H1 (cell line): ENCODE measurements around the gene TSPAN15. TPM values are rescaled to one million over a fixed set of nuclear protein-coding genes. Genes with fewer than 3 reads are reported as not detected.

Experiments used
- CBX5 ChIP-seq: fragments of 300-800, 300-1000 bp; sonication (generic); IDR thresholded peaks from 2 replicates; pipeline ENCODE4 v1.7.1; 2016; ENCODE audit warnings: antibody characterized with exemption, low read length, low read depth
- HDAC6 ChIP-seq: IDR thresholded peaks from one replicate; pipeline ENCODE4 v1.7.1; 2012; ENCODE audit warnings: low read depth, mild to moderate bottlenecking, inconsistent platforms, low read length, moderate library complexity
- SAP30 ChIP-seq: fragments of 300-600 bp; sonication (generic); IDR thresholded peaks from 2 replicates; pipeline ENCODE4 v1.7.1; 2012; ENCODE audit warnings: low read length, moderate library complexity, mild to moderate bottlenecking, inconsistent platforms; ENCODE audit not compliant: insufficient read depth, insufficient replicate concordance
- SP4 ChIP-seq: IDR thresholded peaks from 2 replicates; pipeline ENCODE4 v1.6.1; 2012; ENCODE audit warnings: low read length, inconsistent platforms
- polyA plus RNA-seq, 7 experiments: library from polyadenylated mRNA; depleted of rRNA in 3 of 7; stranded (reverse) in 5 of 7; unstranded in 2 of 7; fragments of >200 nt in 5 of 7; fragments of 200-250 nt in 2 of 7; gene quantifications; 1 replicate in 5 of 7; 2 replicates in 1 of 7; 4 replicates in 1 of 7; pipeline versions ENCODE4 v1.2.1 to v1.2.3, GENCODE V29; 2011 to 2013; ENCODE audit warnings: missing spikeins in 2 of 7, mixed read lengths in 2 of 7
- total RNA-seq: library from RNA; stranded (reverse); fragmentation: NEBNext Ultra II Directional; extraction: Animal tissue kit (Norgen Biotek cat#: 25700); gene quantifications from 2 replicates; pipeline ENCODE4 v1.2.1, GENCODE V29; 2021
- TF ChIP-seq, protein P1 (sequence below), 3 experiments: IDR thresholded peaks; 1 replicate in 2 of 3; 2 replicates in 1 of 3; pipeline versions ENCODE4 v1.5.1 to v1.6.1; 2011; ENCODE audit warnings: low read length in 3 of 3, mild to moderate bottlenecking in 3 of 3, inconsistent platforms in 2 of 3, low read depth in 1 of 3, moderate library complexity in 1 of 3; ENCODE audit not compliant: insufficient read depth in 1 of 3; ENCODE audit errors: control extremely low read depth in 1 of 3

TSPAN15 gene
- total and polyA plus RNA-seq, 2 of the 8 experiments (the other 6 are each of a cell fraction or from before 2014, with no cell fraction given): 9.7 to 20.0 TPM

DNA sequence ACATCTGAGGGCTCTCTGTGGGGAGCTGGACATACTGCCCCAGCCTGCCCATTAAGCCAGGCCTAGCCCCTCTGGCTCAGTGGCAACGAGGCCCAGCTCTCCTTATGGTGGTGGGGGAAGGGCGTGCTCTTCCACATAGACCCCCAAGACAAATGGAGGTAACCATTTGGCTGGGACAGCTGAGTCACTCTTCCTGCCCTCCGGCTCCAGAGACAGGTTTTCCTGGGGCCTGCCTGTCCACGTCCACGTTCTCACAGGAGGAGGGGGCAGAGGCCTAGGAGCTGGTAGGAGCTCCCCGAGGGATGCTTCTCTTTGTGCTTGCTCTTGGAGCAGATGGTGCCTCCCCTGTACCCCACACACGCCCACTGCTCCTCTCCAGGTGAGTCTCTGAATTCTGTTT lies 33.5 kb downstream of the TSPAN15 start (continued):
- TF ChIP-seq, protein P1, sequence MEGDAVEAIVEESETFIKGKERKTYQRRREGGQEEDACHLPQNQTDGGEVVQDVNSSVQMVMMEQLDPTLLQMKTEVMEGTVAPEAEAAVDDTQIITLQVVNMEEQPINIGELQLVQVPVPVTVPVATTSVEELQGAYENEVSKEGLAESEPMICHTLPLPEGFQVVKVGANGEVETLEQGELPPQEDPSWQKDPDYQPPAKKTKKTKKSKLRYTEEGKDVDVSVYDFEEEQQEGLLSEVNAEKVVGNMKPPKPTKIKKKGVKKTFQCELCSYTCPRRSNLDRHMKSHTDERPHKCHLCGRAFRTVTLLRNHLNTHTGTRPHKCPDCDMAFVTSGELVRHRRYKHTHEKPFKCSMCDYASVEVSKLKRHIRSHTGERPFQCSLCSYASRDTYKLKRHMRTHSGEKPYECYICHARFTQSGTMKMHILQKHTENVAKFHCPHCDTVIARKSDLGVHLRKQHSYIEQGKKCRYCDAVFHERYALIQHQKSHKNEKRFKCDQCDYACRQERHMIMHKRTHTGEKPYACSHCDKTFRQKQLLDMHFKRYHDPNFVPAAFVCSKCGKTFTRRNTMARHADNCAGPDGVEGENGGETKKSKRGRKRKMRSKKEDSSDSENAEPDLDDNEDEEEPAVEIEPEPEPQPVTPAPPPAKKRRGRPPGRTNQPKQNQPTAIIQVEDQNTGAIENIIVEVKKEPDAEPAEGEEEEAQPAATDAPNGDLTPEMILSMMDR (IDR thresholded peaks at IDR 0.05; ENCODE audit: control extremely low read depth in 1 of 3, insufficient read depth in 1 of 3, low read depth in 1 of 3, low read length in 3 of 3): no peak
- TF ChIP-seq HDAC6: no peak
- no peak for TF ChIP-seq SP4
- no peak for TF ChIP-seq CBX5
- no peak for TF ChIP-seq SAP30
